GM21367 (cell line): ENCODE results near the gene BICD1.
"Not testable (repeated sequence)": the region's sequence is repeated elsewhere in the genome, so short reads cannot be mapped to it uniquely, and the experiment has no call there.

ENCODE experiments used
- ATAC-seq: cut with Tn5 transposase; IDR thresholded peaks from one replicate; pipeline ENCODE4 v1.9.1; 2021; ENCODE audit not compliant: unreplicated experiment

The BICD1 gene

GRCh38 chr12:32183650-32184049 lies 77.0 kb downstream of the BICD1 start:
- ATAC-seq, result no peak

- ATAC-seq, result not testable (repeated sequence)
These were observed 80.5 kb downstream of the BICD1 start for GRCh38 chr12:32187127-32187526.

- no peak for ATAC-seq
These were observed 84.8 kb downstream of the BICD1 start for GRCh38 chr12:32191445-32191844.

- no peak for ATAC-seq
These were observed 89.9 kb downstream of the BICD1 start for GRCh38 chr12:32196250-32197198.

GRCh38 chr12:32197421-32197820 lies 90.8 kb downstream of the BICD1 start:
- no peak for ATAC-seq

GRCh38 chr12:32198555-32198954 lies 91.9 kb downstream of the BICD1 start:
- ATAC-seq, result no peak

- ATAC-seq, result no peak
These were observed 94.4 kb downstream of the BICD1 start for GRCh38 chr12:32201096-32201495.

GRCh38 chr12:32201976-32202375 lies 95.3 kb downstream of the BICD1 start:
- no peak for ATAC-seq

- no peak for ATAC-seq
These were observed 99.1 kb downstream of the BICD1 start for GRCh38 chr12:32205731-32206130.

GRCh38 chr12:32208355-32208754 lies 101.7 kb downstream of the BICD1 start:
- no peak for ATAC-seq

GRCh38 chr12:32211066-32211899 lies 104.6 kb downstream of the BICD1 start:
- no peak for ATAC-seq

GRCh38 chr12:32211900-32212156 lies 105.2 kb downstream of the BICD1 start:
- ATAC-seq, result no peak

- ATAC-seq, result no peak
These were observed 108.1 kb downstream of the BICD1 start for GRCh38 chr12:32214723-32215122.

- ATAC-seq, result no peak
These were observed 111.0 kb downstream of the BICD1 start for GRCh38 chr12:32217354-32218310.

GRCh38 chr12:32223941-32224340 lies 117.3 kb downstream of the BICD1 start:
- no peak for ATAC-seq

GRCh38 chr12:32226768-32227167 lies 120.1 kb downstream of the BICD1 start:
- no peak for ATAC-seq

- ATAC-seq, result no peak
These were observed 123.4 kb downstream of the BICD1 start for GRCh38 chr12:32229971-32230612.

- no peak for ATAC-seq
These were observed 124.0 kb downstream of the BICD1 start for GRCh38 chr12:32230613-32230993.

GRCh38 chr12:32231361-32231760 lies 124.7 kb downstream of the BICD1 start:
- not testable (repeated sequence) for ATAC-seq

GRCh38 chr12:32233568-32233967 lies 126.9 kb downstream of the BICD1 start:
- no peak for ATAC-seq

GRCh38 chr12:32235251-32235650 lies 128.6 kb downstream of the BICD1 start:
- ATAC-seq, result no peak
